Prostate gland (tissue), 2 donors: ENCODE data around the gene PNMA8A.

ENCODE experiments used
- CTCF ChIP-seq, 4 experiments: fragments of 200-600 bp in 2 of 4; fragments of 450-650 bp in 2 of 4; sonication (generic) in 2 of 4; IDR thresholded peaks; 1 replicate in 3 of 4; 2 replicates in 1 of 4; pipeline ENCODE4 v1.5.1; 2016 to 2019; ENCODE audit warnings: antibody characterized with exemption in 4 of 4, mild to moderate bottlenecking in 2 of 4, moderate library complexity in 2 of 4
- POLR2A ChIP-seq: fragments of 450-650 bp; IDR thresholded peaks from one replicate; pipeline ENCODE4 v1.6.1; 2016; ENCODE audit warnings: antibody characterized with exemption, mild to moderate bottlenecking
- POLR2AphosphoS5 ChIP-seq: sonication (generic); formaldehyde crosslinking; IDR thresholded peaks from one replicate; pipeline ENCODE4 v1.6.1; 2017; ENCODE audit warnings: antibody characterized with exemption

DNA sequence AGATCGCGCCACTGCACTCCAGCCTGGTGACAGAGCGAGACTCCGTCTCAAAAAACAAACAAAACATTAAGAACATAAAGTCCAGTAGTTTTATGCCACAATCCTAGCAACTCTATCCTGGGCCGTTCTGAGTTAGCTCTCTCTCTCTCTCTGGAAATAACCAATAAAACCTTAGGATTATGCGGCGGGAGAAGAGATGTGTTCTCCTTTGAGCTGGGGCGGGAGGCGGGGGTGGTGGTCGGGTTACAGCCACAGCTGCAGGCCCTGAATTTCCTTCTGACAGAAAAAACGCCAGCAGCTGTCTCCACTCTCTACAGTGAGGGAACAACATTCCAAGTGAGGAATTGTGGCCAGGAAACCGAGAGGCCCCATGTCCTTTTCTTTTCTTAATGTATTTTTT, 9.1 kb upstream of the PNMA8A start:
- TF ChIP-seq POLR2A (no peak), CTCF (IDR thresholded peaks at IDR 0.05) (no peak), POLR2AphosphoS5 (peak; percentile 59)
